ENCODE results near the gene CAB39L. TPM values are rescaled to one million over a fixed set of nuclear protein-coding genes. Genes with fewer than 3 reads are reported as not detected.

The CAB39L gene
- total and polyA plus RNA-seq, 3 donors from 2014 or later: 23.2 to 46.9 (median 26.0) TPM

DNA sequence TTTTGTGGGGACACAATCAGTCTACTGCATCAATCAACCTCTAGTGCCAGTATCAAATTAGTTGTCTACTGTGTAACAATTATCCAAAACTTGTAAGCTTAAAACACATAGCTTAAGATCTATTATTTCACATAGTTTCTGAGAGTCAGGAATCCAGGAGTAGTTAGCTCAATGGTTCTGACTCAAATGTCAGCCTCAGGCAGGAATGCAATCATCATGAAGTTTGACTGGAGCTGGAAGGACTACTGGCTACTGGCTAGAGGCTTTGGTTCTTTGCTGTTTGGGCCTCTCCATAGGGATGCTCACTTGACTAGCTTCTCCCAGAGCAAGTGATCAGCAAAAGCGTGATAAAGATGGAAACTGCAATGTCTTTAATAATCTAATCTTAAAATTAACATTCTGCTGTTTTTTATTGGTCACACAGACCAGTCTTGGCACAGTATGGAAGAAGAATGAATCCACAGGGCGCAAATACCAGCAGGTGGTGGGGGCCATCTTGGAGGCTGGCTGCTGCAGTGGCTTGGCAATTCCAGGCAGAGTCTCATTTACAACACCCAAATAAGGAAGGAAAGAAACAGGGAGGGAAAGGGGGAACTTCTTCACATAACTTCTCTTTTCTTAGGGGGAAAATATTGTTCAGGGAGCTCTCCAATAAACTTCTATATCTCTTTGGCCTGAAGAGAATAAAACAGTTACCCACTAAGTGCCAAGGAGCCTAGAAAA, 15.7 kb downstream of the CAB39L start:
- DNase-seq: no peak
- H3K36me3 ChIP-seq (ENCODE audit: low read depth, missing control alignments): no peaks in the 10 kb centered on the region
- intact Hi-C loops (cut with DNase I; ENCODE audit: low total_unique reads): no loop called here
- H3K27ac ChIP-seq: no peak overlapping the region
- no peak for TF ChIP-seq POLR2A (IDR thresholded peaks at IDR 0.05)
- TF ChIP-seq, protein P1, sequence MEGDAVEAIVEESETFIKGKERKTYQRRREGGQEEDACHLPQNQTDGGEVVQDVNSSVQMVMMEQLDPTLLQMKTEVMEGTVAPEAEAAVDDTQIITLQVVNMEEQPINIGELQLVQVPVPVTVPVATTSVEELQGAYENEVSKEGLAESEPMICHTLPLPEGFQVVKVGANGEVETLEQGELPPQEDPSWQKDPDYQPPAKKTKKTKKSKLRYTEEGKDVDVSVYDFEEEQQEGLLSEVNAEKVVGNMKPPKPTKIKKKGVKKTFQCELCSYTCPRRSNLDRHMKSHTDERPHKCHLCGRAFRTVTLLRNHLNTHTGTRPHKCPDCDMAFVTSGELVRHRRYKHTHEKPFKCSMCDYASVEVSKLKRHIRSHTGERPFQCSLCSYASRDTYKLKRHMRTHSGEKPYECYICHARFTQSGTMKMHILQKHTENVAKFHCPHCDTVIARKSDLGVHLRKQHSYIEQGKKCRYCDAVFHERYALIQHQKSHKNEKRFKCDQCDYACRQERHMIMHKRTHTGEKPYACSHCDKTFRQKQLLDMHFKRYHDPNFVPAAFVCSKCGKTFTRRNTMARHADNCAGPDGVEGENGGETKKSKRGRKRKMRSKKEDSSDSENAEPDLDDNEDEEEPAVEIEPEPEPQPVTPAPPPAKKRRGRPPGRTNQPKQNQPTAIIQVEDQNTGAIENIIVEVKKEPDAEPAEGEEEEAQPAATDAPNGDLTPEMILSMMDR (IDR thresholded peaks at IDR 0.05): no peak
- no peak overlapping the region for H3K4me3 ChIP-seq
- no peaks in the 10 kb centered on the region for H3K9me3 ChIP-seq
- no peaks in the 10 kb centered on the region for H3K4me1 ChIP-seq
- H3K27me3 ChIP-seq: no peaks in the 10 kb centered on the region
- 91 to 96% methylated on average over 2 of the region's 2 CpGs for WGBS, 2 donors

DNA sequence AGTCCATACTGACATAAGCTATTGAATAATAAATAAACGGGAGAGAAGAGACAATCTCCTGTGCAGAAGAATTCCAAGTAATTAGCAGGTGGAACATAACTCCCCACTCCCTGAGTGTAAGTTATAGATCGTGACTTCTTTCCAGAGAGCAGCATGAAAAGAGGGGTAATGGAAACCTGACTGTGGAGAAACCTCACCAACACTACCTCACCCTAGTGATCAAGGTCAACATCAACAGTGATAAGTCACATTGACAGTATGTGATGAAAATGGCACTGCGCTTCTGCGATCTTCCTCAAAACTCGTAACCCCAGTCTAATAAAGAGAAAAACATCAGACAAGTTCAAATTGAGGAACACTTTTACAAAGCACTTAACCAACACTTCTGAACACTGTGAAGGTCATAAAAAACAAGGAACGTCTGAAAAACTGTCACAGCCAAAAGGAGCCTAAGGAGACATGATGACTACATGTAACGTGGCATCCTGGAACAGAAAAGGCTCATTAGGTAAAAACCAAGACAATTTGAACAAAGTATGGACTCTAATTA, 19.8 kb downstream of the CAB39L start:
- H3K4me1 ChIP-seq: no peaks in the 10 kb centered on the region
- H3K9me3 ChIP-seq: no peaks in the 10 kb centered on the region
- H3K36me3 ChIP-seq (ENCODE audit: low read depth, missing control alignments): no peaks in the 10 kb centered on the region
- WGBS, 2 donors: 78 to 83% methylated on average over 7 of the region's 7 CpGs
- DNase-seq: no peak
- H3K27me3 ChIP-seq: no peaks in the 10 kb centered on the region
- no peak for TF ChIP-seq POLR2A (IDR thresholded peaks at IDR 0.05)
- TF ChIP-seq, protein P1 (IDR thresholded peaks at IDR 0.05): no peak
- H3K4me3 ChIP-seq: no peak overlapping the region
- H3K27ac ChIP-seq: no peak overlapping the region
- intact Hi-C loops (cut with DNase I; ENCODE audit: low total_unique reads): no loop called here

DNA sequence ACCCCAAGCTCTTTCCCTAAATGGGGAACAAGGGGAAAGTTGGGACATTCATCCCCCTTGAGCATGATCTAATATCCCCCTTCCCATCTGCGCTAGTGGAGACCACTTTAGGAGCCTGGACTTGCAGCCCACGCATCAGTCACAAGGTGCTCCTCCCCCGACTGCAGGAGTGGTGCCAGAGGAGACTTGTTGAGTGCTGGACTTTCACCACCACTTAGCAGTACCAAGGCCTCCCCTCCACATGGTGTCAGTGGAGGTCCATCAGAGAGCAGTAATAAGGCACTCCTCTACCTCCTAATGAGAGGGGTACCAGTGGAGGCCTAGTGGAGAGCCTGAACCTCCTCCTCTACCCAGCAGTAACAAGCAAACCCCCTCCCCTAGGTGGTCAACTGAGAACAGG, 22.5 kb downstream of the CAB39L start:
- H3K4me3 ChIP-seq: no peak overlapping the region
- no peaks in the 10 kb centered on the region for H3K27me3 ChIP-seq
- intact Hi-C loops (cut with DNase I; ENCODE audit: low total_unique reads): no loop called here
- H3K4me1 ChIP-seq: no peaks in the 10 kb centered on the region
- H3K27ac ChIP-seq: no peak overlapping the region
- WGBS, 2 donors: 92 to 96% methylated on average over 3 of the region's 3 CpGs
- H3K36me3 ChIP-seq (ENCODE audit: low read depth, missing control alignments): no peaks in the 10 kb centered on the region
- TF ChIP-seq, protein P1 (IDR thresholded peaks at IDR 0.05): no peak
- no peak for TF ChIP-seq POLR2A (IDR thresholded peaks at IDR 0.05)
- peak; percentile 25 for DNase-seq
- no peaks in the 10 kb centered on the region for H3K9me3 ChIP-seq

DNA sequence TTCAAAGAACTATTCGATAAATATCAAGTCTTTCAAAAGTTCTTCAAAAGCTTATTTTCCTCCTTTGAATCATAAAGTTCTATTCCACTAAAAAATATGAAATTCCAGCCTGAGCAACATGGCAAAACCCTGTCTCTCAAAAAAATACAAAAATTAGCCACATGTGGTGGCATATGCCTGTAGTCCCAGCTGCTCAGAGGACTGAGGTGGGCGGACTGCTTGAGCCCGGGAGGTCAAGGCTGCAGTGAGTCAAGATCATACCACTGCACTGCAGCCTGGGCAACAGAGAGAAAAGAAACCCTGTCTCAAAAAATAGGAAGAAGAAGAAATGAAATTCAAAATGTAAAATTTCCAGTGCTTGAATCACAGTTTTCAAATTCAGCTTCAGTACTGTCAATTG, 24.6 kb downstream of the CAB39L start:
- peak; percentile 50 for DNase-seq
- TF ChIP-seq POLR2A (IDR thresholded peaks at IDR 0.05): no peak
- TF ChIP-seq, protein P1 (IDR thresholded peaks at IDR 0.05): no peak
- no peaks in the 10 kb centered on the region for H3K27me3 ChIP-seq
- H3K4me3 ChIP-seq: no peak overlapping the region
- no peaks in the 10 kb centered on the region for H3K9me3 ChIP-seq
- intact Hi-C loops (cut with DNase I; ENCODE audit: low total_unique reads): no loop called here
- no peaks in the 10 kb centered on the region for H3K36me3 ChIP-seq (ENCODE audit: low read depth, missing control alignments)
- WGBS, 2 donors: 44 to 56% methylated on average over 3 of the region's 3 CpGs
- H3K4me1 ChIP-seq: no peaks in the 10 kb centered on the region
- H3K27ac ChIP-seq: peak overlapping the region in 1 of 2 donors; percentile 26

DNA sequence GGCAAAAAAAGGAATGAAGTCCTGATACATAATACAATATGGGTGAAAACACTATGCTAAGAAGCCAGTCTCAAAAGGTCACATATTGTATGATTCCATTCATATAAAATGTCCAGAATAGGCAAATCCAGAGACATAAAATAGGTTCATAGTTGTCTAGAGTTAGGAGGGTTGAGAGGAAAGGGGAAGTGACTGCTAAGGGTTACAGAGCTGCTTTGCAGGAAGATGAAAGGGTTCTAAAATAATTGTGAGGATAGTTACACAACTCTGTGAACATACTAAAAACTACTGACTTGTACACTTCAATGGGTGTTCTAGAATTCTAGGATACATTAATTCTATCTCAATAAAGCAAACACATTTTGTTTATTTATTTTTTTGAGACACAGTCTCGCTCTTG, 25.7 kb downstream of the CAB39L start:
- no peak overlapping the region for H3K4me3 ChIP-seq
- 88 to 93% methylated on average over 1 of the region's 1 CpG for WGBS, 2 donors
- H3K36me3 ChIP-seq (ENCODE audit: low read depth, missing control alignments): no peaks in the 10 kb centered on the region
- no peaks in the 10 kb centered on the region for H3K4me1 ChIP-seq
- no peaks in the 10 kb centered on the region for H3K27me3 ChIP-seq
- TF ChIP-seq, protein P1 (IDR thresholded peaks at IDR 0.05): no peak
- TF ChIP-seq POLR2A (IDR thresholded peaks at IDR 0.05): no peak
- no peak overlapping the region for H3K27ac ChIP-seq
- no peak for DNase-seq
- intact Hi-C loops (cut with DNase I; ENCODE audit: low total_unique reads): no loop called here
- H3K9me3 ChIP-seq: no peaks in the 10 kb centered on the region
